Activated CD4-positive, alpha-beta T cell treated with anti-CD3 and anti-CD28 coated beads for 24 hours (primary cell): ENCODE results near the gene LRRC42.

Source experiments
- DNase-seq, 2 donors: peaks; one replicate each; pipeline ENCODE4 v3.0.0-alpha.2; 2020; ENCODE audit warnings: low read depth in 2 of 2

The LRRC42 gene, protein sequence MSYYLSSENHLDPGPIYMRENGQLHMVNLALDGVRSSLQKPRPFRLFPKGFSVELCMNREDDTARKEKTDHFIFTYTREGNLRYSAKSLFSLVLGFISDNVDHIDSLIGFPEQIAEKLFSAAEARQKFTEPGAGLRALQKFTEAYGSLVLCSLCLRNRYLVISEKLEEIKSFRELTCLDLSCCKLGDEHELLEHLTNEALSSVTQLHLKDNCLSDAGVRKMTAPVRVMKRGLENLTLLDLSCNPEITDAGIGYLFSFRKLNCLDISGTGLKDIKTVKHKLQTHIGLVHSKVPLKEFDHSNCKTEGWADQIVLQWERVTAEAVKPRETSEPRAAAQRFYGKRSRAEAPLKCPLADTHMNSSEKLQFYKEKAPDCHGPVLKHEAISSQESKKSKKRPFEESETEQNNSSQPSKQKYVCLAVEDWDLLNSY

DNA sequence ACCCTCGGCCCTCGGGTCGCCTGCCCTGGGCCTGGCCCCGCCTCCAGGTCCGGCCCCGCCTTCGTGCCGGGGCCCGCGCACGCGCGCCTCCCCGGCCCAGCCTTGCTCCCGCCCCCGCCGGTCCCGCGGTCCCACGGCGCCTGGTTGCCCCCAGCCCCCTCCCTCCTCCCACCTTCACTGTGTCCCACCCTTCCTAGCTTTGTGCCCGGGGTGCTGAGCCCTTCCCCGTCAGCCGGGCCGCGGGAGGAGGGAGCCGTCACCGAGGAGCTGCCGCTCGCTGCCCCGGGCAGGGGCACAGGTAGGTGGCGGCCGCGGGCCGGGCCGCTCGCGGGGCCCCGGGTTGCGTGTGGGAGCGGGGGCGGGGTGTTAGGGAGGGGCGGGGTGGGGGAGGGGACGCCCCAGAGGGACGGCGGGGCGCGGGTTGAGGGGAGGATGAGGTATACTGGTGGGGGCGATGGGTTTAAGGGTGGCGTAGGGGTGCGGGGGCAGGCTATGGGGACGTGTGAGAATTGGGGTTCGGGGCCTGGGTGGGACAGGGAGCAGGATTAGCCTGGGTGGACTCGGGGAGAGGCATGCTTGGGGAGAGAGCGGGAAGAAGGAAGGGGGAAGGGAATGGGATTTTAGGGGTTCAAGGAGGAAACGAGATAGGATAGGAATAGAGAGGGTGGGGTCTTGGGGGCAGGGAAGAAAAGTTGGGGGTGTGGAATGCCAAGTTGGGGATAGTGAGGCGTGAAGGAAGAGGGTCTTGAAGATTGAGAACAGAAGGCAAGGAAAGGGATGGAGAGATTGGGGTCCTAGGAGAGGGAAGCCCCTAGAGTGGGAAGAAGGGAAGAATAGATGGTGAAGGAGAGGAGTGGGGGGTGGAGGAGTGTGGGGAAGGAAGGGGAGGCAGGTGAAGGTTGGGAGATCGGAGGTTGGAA is at the start of gene LRRC42:
TSS of gene LRRC42 (plus strand) at position 99 of the 920 bp plus-strand sequence. CDS start 5,650 bp downstream, outside the sequence.
- DNase-seq = peak in 1 of 2 donors; percentile 49

- DNase-seq = no peak
Measured at GRCh38 chr1:53896635-53897229, 49.4 kb upstream of the LRRC42 start.

- DNase-seq = no peak
Measured at GRCh38 chr1:53899206-53899628, 46.9 kb upstream of the LRRC42 start.

GRCh38 chr1:53899708-53900107 is 46.4 kb upstream of the LRRC42 start:
- DNase-seq = no peak

DNA sequence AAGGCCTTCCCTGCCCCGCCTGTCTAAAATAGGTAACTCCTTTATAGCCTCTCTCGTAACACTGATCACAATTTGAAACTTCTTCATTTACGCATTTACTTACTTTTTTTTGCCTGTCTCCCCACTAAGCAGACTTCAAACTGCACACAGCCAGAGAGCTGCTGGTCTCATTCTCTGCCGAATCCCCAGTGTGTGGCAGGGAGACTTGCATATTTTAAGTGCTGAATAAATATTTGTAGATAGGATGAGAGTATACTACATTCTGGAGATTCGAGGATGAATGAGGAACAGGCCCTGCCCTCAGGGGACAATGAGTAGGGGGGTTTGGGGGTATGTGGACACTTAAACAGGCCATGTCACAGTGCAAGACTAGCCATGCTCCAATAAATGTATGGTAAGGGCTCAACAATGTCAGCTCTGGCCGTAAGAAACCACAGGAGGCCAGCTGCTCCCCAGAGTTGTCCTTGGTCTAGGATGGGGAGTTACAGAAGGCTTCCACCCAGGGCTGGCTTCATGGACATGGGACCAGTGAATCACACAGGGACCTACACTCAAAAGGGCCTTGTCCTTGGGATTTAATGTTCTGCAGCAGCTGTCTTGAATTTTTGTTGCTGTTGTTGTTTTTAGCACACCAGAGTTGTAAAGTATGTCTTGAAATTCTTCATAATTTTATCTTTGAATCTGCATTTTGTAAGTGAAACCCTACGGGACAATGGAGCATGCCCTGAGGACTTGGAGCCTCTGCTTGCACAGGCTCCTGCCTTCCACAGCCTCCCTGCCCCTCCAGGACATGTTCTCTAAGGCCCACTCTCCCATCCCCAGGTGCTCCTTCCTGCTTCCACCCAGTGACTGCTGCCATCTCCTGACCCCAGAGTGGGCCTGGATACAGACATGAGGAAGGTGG is 43.7 kb upstream of the LRRC42 start:
- no peak for DNase-seq

- DNase-seq = no peak
Measured at GRCh38 chr1:53905509-53905908, 40.6 kb upstream of the LRRC42 start.

DNA sequence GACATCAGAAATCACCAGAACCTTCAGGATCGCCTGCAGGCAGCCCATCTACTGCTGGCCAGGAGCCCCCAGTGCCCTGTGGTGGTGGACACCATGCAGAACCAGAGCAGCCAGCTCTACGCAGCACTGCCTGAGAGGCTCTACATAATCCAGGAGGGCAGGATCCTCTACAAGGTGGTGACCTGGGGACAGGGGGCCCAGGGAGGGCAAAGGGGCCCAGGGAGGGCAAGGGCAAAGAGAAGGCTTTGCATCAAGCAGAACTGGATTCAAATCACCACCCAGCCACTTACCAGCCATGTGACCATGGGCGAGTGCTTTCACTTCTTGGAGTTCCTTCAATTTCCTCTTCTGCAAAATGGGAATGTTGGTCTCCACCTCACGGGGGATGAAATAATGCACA is 40.0 kb upstream of the LRRC42 start:
- no peak for DNase-seq

DNA sequence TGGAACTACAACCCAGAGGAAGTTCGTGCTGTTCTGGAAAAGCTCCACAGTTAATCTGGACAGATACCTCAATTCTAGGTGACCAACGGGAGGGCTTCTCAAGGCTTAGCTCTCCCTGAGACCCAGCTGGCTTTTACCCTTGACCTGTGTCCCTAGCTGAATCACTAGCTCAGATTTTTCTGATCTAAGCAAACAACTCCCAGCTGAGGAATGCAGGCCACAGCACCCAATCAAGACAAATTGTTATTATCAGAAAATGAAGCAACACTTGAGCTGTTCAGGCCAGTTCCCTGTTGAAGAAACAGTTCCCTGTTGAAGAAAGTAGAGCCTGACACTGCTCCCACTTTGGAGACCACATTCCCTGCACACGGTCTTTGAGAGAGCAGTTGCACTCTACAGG is 36.2 kb upstream of the LRRC42 start:
- no peak for DNase-seq

- no peak for DNase-seq
Measured at GRCh38 chr1:53911442-53911841, 34.7 kb upstream of the LRRC42 start.

- no peak for DNase-seq
Measured at GRCh38 chr1:53913352-53914033, 32.7 kb upstream of the LRRC42 start.

GRCh38 chr1:53918343-53918742 is 27.8 kb upstream of the LRRC42 start:
- DNase-seq = no peak

GRCh38 chr1:53919675-53920066 is 26.5 kb upstream of the LRRC42 start:
- DNase-seq = no peak

- DNase-seq = no peak
Measured at GRCh38 chr1:53927376-53927881, 18.7 kb upstream of the LRRC42 start.

GRCh38 chr1:53929246-53929960 is 16.7 kb upstream of the LRRC42 start:
- no peak for DNase-seq

DNA sequence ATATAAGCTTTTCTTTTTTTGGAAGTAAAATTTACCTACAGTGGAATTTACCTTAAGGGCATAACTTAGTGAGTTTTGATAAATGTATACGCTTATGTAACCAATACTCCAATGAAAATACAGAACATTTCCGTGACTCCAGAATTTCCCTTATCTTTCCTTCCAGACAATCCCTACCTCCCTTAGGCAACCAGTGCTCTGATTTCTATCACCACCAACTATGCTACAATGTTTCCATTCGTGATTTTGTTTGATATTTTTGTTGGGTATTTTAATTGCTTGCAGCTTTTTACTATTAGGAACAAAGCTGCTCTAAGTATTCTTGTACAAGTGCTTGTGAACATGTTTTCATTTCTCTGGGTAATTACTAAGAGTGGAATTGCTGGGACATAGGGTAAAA is 15.2 kb upstream of the LRRC42 start:
- no peak for DNase-seq

DNA sequence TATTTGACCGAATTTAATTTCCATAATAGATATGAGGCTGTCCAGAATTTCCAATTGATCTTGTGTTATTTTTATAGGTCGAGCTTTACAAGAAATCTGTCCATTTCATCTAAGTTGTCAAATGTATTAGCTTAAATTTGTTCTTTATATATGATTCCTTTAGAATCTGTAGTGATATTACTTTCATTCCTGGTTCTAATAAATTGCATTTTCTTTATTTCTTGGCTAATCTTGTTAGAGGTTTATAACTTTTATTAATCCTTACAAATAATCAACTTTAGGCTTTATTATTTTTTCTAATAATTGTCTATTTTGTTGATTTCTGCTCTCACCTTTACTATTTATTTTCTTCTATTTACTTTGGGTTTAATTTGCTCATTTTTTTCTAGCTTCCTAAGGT is 14.6 kb upstream of the LRRC42 start:
- no peak for DNase-seq

DNA sequence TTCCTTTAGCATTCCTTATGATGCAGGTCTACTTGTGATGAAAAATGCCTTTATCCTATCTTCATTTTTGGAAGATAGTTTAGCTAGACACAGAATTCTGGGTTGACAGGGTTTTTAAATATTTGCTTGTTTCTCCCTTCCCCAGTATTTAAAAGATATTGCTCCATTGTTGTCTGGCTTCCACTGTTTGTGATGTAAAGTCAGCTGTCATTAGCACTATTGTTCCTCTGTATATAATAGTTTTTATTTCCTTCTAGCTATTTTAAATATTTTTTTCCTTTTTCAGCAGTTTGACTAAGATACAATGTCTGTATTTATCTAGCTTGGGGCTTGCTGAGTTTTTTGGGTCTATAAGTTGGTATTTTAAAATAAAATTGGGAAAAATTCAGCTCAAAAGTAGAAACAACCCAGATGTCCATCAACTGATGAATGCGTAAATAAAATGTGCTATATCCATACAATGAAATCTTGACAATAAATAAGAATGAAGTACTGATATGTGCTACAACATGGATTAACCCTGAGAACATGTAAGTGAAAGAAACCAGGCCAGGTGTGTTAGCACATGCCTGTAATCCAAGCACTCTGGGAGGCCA is 11.9 kb upstream of the LRRC42 start:
- DNase-seq = no peak

GRCh38 chr1:53936430-53936829 is 9.7 kb upstream of the LRRC42 start:
- DNase-seq = no peak

DNA sequence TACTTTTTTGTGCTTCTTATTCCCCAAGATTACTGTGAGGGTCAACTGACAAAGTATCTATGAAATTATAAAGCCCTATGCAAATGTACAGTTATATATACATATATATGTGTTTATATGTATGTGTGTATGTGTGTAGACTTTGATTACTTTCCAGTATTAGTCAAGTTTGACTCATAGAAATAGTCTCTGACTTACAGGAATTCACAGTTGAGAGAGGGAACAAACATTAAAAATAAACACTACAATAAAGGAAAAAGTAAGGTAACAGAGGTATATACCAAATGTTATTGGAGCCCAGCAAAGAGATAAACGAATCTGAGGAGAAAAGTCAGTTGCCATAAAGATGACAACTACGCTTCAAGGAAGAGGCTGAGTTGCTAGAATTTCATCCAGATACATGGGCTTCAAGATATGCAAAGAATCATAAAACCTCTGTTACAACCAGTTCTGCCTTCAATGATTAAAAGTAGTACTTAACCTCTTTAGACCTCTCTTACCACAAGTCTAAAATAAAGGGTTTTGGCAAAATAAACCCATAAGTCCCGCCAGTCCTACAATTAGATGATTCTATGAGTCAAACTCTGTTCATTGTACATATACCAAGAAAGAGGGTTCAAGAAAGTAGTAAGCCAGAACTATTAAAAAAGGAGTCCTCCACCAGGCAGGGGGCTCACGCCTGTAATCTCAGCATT is 7.9 kb upstream of the LRRC42 start:
- no peak for DNase-seq
